PC-9 (cell line): ENCODE results near the gene PICK1.

ENCODE experiments used
- CTCF ChIP-seq: fragments of 200-600 bp; sonication (generic); conservative IDR thresholded peaks from 2 replicates; pipeline ENCODE4 v1.6.1; 2017; ENCODE audit warnings: mixed run types, antibody characterized with exemption, mild to moderate bottlenecking, moderate library complexity
- EZH2 ChIP-seq: fragments of 200-600 bp; sonication (generic); IDR thresholded peaks from 2 replicates; pipeline ENCODE4 v1.8.0; 2017; ENCODE audit warnings: antibody characterized with exemption, low read depth

DNA sequence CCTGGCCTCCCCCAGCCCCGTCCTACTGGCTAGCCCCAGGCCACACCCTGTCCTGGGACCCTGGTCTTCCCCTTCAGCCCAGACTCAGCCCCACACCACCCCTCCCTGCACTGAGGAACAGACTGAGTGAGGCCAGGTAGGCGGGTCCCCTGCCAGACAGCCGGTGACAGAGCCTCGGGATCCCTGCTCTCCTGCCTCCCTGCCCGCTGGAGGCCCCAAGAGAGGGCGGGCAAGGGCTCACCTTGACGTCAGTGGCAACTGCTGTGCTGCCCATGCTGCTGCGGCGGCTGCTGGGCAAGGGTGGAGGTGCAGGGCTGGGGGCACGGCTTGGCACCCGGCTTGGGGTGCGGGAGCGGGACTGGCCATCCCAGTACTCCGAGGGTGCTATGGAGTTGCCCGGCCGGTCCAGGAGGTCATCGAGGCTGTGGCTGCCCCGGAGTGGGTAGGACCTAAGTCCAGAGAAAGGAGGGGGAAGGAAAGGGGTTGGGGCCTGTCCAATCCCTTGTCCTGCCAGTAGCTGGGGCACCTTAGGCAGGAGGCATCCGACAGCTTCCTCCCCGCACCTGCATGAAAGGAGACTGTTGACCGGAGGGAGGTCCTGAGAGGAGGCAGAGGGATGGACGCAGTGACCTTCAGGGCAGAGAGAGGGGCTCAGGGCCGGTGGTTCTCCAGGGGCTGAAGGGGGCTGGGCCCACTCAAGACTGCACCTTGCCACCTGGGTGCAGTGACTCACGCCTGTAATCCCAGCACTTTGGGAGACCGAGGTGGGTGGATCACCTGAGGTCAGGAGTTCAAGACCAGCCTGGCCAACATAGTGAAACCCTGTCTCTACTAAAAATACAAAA lies 29.0 kb downstream of the PICK1 start:
- TF ChIP-seq CTCF = no peak
- TF ChIP-seq EZH2 = no peak
